SK-N-MC (cell line): ENCODE data around the gene CHN2.

Source experiments
- EZH2 ChIP-seq: fragments of 200-600 bp; sonication (generic); IDR thresholded peaks from one replicate; pipeline ENCODE4 v1.6.1; 2017; ENCODE audit warnings: antibody characterized with exemption
- POLR2AphosphoS5 ChIP-seq: IDR thresholded peaks from 2 replicates; pipeline ENCODE4 v1.6.1; 2012; ENCODE audit warnings: mild to moderate bottlenecking, low read depth, low read length, borderline replicate concordance

GRCh38 chr7:29270594-29271318 lies 76.2 kb downstream of the CHN2 start:
- no peak for TF ChIP-seq EZH2
- no peak for TF ChIP-seq POLR2AphosphoS5
